Measurements from ENCODE around the gene EIF5B.
"Not testable (repeated sequence)": the region's sequence is repeated elsewhere in the genome, so short reads cannot be mapped to it uniquely, and the experiment has no call there.

The EIF5B gene

DNA sequence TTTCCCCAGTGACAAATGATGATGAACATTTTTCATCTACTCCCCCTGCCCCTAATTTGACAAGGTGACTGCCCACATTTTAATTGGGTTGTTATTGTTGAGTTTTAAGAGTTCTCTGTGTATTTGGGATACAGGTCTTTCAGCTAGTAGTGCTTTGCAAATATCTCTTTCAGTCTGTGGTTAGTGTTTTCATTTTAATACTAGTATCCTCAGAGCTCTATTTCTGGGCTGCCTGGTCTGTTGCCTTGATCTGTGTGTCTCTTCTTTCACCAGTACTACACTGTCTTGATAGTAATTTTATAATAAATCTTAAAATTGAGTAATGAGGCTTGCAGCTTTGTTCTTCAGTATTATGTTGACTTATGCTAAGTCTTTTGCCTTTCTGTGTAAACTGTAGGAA lies 19.7 kb downstream of the EIF5B start:
- DNase-seq: no peak

- no peak for DNase-seq
These were observed 28.5 kb downstream of the EIF5B start for GRCh38 chr2:99365661-99366060.

- not testable (repeated sequence) for DNase-seq
These were observed 31.7 kb downstream of the EIF5B start for GRCh38 chr2:99368854-99369253.

DNA sequence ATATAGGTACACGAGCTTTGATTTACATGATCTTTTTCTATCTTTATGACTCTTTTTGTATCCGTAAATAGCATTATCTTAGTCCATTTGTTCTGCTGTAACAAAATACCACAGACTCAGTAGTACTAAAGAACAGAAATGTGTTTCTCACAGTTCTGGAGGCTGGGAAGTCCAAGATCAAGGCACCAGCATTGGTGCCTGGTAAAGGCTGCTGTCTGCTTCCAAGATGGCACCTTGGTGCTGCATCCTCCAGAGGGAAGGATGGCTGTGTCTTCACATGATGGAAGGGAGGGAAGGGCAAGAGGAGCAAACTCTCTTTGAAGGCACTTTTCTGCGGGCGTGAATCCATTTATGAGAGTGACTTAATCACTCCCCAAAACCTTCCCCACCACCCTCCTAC lies 36.0 kb downstream of the EIF5B start:
- DNase-seq: no peak

- no peak for DNase-seq
These were observed 37.6 kb downstream of the EIF5B start for GRCh38 chr2:99374747-99375146.

DNA sequence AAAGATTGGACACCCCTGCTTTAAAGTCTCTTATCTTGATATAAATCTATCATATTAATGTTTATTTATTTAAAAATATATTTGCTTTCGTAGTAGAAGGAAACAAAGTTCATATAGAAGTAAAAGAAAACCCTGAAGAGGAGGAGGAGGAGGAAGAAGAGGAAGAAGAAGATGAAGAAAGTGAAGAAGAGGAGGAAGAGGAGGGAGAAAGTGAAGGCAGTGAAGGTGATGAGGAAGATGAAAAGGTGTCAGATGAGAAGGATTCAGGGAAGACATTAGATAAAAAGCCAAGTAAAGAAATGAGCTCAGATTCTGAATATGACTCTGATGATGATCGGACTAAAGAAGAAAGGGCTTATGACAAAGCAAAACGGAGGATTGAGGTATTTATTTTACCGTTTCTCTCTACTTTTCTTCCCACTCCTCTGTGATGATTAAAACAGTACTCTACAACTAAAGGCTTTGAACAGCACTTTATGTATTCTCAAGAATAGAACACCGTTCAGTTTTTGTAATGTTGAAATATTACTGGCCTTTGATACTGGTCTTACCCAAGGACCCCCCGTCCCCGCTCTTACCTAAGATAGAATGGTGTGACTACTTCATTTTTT lies 39.2 kb downstream of the EIF5B start:
- no peak for DNase-seq

GRCh38 chr2:99377879-99378278 lies 40.7 kb downstream of the EIF5B start:
- no peak for DNase-seq

DNA sequence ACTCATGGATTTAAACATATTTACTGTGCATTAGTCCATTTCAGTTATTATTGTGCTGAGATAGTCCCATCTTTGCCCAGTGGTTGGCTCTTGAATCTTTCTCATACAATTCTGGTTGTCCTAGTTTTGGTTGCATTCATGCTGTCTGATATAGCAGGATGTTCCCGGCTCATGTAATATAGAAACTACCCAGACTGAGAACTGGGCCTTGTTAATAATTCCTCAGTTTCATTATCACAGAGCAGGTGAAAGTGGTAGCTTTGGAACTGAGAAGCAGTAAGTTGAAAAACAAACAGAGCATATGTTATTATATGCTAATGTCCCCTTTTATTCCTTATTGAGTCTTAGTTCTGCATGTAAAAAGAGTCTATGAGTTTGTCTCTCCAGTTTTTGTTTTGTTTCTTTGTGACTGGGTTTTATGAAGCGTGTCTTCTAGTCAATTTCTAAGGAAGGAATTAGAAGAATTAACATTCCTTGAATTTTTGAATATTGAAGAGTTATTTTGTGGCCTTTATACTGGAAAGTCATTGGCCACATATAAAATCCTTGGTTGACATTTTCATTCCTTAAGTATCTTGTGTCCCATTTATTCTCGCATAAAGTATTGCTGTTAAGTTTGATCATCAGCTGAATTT lies 43.3 kb downstream of the EIF5B start:
- no peak for DNase-seq

GRCh38 chr2:99382143-99382542 lies 45.0 kb downstream of the EIF5B start:
- no peak for DNase-seq

- DNase-seq: no peak
These were observed 48.8 kb downstream of the EIF5B start for GRCh38 chr2:99386011-99386410.

GRCh38 chr2:99388892-99389291 lies 51.7 kb downstream of the EIF5B start:
- no peak for DNase-seq

DNA sequence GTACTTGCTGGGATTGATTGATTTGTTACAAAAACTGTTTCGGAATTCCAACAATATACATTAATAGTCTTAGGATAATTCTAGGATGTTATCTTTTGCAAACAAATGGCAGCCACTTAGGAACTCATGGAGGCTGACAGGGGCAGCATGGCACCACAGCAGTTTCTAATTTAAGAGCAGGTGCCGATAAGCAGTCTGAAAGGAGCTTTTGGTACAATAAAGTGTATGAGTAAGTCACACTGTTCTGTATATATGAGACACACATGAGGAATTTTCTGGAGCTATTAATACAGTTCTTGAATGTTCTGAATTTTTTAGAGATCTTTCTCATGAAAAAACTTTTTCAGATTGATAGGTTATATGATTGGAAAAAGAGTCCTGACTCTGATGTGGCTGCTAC lies 52.2 kb downstream of the EIF5B start:
- no peak for DNase-seq

- no peak for DNase-seq
These were observed 52.8 kb downstream of the EIF5B start for GRCh38 chr2:99389946-99390345.

- no peak for DNase-seq
These were observed 58.5 kb downstream of the EIF5B start for GRCh38 chr2:99395589-99396130.

DNA sequence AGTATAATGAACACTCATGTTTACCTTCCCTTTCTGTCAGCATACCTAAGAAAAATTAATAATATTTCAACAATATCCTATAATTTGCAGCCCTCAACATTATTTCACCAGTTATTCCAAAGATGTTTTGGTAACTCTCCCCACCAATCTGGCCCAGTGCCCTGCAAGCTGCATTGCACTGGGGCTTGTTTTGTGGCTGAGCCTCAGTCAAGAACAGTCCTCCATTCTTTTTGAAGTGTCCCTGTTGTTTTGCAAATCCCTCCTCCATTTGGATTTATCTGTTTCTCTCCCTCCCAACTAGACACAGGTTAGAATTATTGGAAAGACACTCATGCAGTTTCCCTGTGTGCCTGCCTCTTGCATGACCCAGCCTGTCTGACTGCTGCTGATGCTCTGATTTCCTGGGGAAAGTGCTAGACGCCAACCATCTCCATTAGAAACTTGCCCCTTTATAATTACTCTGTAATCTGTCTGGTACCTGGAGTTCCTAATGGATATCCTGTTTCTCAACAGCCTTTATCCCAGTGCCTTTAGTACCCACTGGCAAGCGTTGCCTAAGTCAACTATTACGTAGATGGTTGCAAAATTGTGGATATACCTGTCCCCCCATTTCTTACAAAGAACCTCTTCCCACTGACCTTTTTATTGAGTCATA lies 60.2 kb downstream of the EIF5B start:
- peak in 19 of 51 donors; percentile 4 to 50 (median 28) for DNase-seq

DNA sequence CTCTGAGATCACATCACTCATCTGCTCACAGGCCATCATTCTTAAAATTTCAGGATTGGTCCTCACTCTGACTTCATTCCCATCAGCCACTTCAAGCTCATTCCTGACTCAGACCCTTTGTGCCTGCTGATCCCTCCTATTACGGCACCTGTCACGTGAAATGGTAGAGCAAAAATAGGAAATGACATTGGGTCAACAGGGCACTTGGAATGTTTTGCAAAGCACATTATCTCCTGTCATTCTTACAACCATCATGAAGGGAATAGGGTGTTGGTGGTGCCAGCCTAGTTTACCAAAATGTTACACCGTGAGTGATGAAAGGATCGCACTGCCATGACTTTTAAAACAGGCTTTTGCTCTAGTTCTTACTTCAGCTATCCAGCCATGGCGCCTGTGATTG lies 61.1 kb downstream of the EIF5B start:
- DNase-seq: no peak

DNA sequence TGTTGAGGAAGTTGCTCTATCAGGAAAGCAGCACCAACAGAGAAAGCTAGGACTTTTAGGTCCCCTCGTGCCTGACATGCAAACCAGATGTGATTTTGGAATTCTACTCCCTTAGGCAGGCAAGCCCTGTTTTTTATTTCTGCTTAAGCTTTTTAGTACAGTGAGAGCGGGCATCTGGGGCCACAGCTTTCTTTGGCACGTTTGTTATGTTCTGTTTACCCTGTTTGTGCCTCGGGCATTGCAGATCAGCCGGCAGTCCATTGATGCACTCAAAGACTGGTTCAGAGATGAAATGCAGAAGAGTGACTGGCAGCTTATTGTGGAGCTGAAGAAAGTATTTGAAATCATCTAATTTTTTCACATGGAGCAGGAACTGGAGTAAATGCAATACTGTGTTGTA lies 61.9 kb downstream of the EIF5B start:
- no peak for DNase-seq

- DNase-seq: no peak
These were observed 62.6 kb downstream of the EIF5B start for GRCh38 chr2:99399795-99400194.

GRCh38 chr2:99401841-99402240 lies 64.7 kb downstream of the EIF5B start:
- no peak for DNase-seq

- DNase-seq: no peak
These were observed 65.9 kb downstream of the EIF5B start for GRCh38 chr2:99403084-99403483.

GRCh38 chr2:99403524-99403923 lies 66.3 kb downstream of the EIF5B start:
- no peak for DNase-seq

DNA sequence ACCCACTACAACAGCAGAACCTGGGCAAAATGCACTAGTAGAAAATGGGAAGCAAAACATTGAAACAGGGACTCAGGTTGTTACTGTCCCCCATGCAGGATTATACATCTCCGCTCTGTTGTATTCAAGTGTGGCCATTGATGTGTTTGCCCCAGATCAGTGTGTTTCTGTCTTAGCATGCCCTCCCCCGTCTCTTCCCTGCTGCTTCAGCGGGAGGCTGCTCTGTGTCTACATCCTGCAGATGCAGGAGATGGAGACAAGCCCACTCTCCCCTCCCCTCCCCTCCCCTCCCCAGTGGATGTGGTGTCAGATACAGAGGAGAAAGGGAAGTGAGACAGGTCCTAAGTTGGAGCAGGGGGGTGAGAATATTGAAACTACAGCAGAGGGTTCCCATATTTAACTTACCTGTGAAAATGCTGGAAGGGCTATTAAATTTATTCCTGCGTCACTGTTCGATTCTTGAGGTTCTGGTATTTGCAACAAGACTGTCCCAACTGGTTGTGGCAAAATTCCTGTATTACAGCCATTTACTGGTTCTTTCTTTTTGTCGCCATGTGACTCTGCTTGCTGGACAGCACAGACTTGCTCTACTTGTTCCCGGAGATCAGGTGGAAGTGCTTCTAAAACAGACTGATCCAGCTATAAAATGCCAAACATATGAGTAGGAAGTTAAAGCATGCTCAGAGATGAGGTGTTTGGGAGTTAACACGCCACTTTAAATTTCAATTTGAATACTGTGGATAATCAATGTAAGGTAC lies 67.0 kb downstream of the EIF5B start:
- DNase-seq: no peak
